Measurements from ENCODE around the gene PARP8. TPM values are rescaled to one million over a fixed set of nuclear protein-coding genes. Genes with fewer than 3 reads are reported as not detected.

Gene PARP8
- total RNA-seq, 2 experiments from 2014 or later: 36.8 to 39.2 TPM

DNA sequence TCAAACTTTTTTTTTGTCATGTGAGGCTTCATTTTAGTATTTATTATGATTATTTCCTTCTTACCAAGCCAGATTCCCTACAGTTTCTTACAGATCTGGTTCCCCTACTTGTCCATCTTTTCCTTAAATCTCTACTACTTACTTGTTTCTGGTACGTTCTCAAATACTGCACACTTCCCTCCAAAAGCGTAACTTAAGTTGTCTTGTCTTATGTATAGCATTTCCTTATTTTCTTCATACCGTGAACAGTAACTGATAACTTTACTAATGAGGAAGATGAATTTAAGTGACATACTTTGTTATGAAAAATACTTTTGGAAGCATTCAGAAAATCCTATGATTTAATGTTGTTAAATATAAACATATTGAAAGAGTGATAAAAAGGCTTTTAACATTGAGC, 67.3 kb downstream of the PARP8 start:
- Histone ChIP-seq H4K20me1 (ENCODE audit: insufficient read depth, low read length) (no peaks in the 10 kb centered on the region), H3K4me3 (ENCODE audit: low read depth, low read length, poor library complexity, severe bottlenecking) (no peak overlapping the region), H3K4me2 (ENCODE audit: low read length) (no peak overlapping the region), H3K79me2 (ENCODE audit: insufficient read depth, low read depth, low read length) (peaks cover 24% of the 10 kb centered on the region), H2AFZ (ENCODE audit: low read length) (no peak overlapping the region), H3K4me1 (ENCODE audit: insufficient read depth, low read length, poor library complexity, severe bottlenecking) (no peaks in the 10 kb centered on the region), H3K27ac (ENCODE audit: low read depth, low read length, poor library complexity, severe bottlenecking) (no peak overlapping the region), H3K9me2 (ENCODE audit: insufficient read depth, low read length) (no peaks in the 10 kb centered on the region), H3K9me3 (ENCODE audit: low read length) (0 out of 2 replicates have a peak, but pooled peaks cover 12% of the 10 kb centered on the region), H3K36me3 (ENCODE audit: insufficient read depth, low read length) (no peaks in the 10 kb centered on the region)
- ChIA-PET CTCF (ENCODE audit: unreplicated experiment) (interaction anchor here (1.0 kb wide), 1 partner anchor 9 kb away, joined by 3 read pairs; no protein-coding TSS in a partner anchor), POLR2A (interaction anchor here (0.7 to 1.8 kb wide), 3 partner anchors 8 to 1203 kb away, joined by 3 to 4 read pairs (median 4); no protein-coding TSS in a partner anchor)
- TF ChIP-seq, protein P1, sequence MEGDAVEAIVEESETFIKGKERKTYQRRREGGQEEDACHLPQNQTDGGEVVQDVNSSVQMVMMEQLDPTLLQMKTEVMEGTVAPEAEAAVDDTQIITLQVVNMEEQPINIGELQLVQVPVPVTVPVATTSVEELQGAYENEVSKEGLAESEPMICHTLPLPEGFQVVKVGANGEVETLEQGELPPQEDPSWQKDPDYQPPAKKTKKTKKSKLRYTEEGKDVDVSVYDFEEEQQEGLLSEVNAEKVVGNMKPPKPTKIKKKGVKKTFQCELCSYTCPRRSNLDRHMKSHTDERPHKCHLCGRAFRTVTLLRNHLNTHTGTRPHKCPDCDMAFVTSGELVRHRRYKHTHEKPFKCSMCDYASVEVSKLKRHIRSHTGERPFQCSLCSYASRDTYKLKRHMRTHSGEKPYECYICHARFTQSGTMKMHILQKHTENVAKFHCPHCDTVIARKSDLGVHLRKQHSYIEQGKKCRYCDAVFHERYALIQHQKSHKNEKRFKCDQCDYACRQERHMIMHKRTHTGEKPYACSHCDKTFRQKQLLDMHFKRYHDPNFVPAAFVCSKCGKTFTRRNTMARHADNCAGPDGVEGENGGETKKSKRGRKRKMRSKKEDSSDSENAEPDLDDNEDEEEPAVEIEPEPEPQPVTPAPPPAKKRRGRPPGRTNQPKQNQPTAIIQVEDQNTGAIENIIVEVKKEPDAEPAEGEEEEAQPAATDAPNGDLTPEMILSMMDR (conservative IDR thresholded peaks at IDR 0.05; ENCODE audit: low read length): no peak
- TF ChIP-seq EZH2phosphoT487 (IDR thresholded peaks at IDR 0.05; ENCODE audit: borderline replicate concordance, low read depth, low read length): no peak
- no peak for DNase-seq (ENCODE audit: low spot score)
- no TSS peak for BruUV-seq (replicated peaks)
- intact Hi-C loops (cut with micrococcal nuclease; ENCODE audit: unreplicated experiment): no loop called here

DNA sequence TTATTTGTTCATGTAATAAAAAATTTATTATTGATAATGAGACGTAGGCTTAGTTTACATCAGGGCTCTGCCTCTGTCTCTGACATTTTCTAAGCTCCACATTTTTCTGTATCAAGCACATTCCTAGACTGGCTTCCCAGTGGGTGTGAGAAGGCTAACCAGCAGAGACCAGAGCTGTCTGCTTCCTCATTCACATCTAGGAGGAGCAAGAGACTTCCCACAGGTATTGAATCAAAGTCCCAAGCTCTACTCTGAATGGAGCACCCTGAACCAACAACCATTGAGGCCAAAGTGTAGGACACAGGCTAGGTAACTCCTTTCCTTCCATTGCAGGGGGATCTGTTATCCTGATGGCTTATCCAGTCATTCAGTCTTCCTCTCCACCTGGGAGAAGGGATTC, 72.4 kb downstream of the PARP8 start:
- Histone ChIP-seq H3K9me3 (ENCODE audit: low read length) (no peaks in the 10 kb centered on the region), H4K20me1 (ENCODE audit: insufficient read depth, low read length) (no peaks in the 10 kb centered on the region), H3K4me3 (ENCODE audit: low read depth, low read length, poor library complexity, severe bottlenecking) (no peak overlapping the region), H3K4me2 (ENCODE audit: low read length) (no peak overlapping the region), H3K9me2 (ENCODE audit: insufficient read depth, low read length) (no peaks in the 10 kb centered on the region), H2AFZ (ENCODE audit: low read length) (no peak overlapping the region), H3K27ac (ENCODE audit: low read depth, low read length, poor library complexity, severe bottlenecking) (no peak overlapping the region), H3K36me3 (ENCODE audit: insufficient read depth, low read length) (no peaks in the 10 kb centered on the region; the same call in 1 of the 2 replicates), H3K4me1 (ENCODE audit: insufficient read depth, low read length, poor library complexity, severe bottlenecking) (peaks cover 2% of the 10 kb centered on the region), H3K79me2 (ENCODE audit: insufficient read depth, low read depth, low read length) (peaks cover 7% of the 10 kb centered on the region; the same call in 1 of the 2 replicates)
- intact Hi-C loops (cut with micrococcal nuclease; ENCODE audit: unreplicated experiment): no loop called here
- DNase-seq (ENCODE audit: low spot score): no peak
- no peak for TF ChIP-seq EZH2phosphoT487 (IDR thresholded peaks at IDR 0.05; ENCODE audit: borderline replicate concordance, low read depth, low read length)
- TF ChIP-seq, protein P1 (conservative IDR thresholded peaks at IDR 0.05; ENCODE audit: low read length): no peak
- ChIA-PET CTCF (ENCODE audit: unreplicated experiment) (no interaction called here), POLR2A (interaction anchor here (0.8 to 1.8 kb wide), 10 partner anchors 9 to 210 kb away, joined by 3 to 6 read pairs (median 3); no protein-coding TSS in a partner anchor)
- no TSS peak for BruUV-seq (replicated peaks)

DNA sequence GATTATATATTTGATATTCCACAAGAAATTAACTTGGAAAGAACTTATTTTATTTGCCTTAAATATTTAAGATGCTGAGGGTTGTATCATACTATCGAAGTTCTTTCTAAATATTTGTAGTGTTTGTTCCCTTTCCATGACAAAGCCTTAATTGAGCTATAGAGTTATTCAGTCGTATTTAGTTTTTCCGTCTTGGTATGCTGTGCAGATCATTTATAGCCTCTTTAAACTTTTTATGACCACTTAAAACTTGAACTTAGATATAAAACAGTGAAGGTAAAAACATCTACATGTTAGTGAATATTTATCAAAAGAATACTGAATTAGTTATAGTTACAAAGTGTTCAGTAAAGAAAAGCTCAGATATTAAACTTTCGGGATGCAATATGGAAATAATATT, 74.4 kb downstream of the PARP8 start:
- H2AFZ ChIP-seq (ENCODE audit: low read length): no peak overlapping the region
- H3K4me3 ChIP-seq (ENCODE audit: low read depth, low read length, poor library complexity, severe bottlenecking): no peak overlapping the region
- no TSS peak for BruUV-seq (replicated peaks)
- no peaks in the 10 kb centered on the region for H3K9me3 ChIP-seq (ENCODE audit: low read length)
- no peak for DNase-seq (ENCODE audit: low spot score)
- no peak overlapping the region for H3K4me2 ChIP-seq (ENCODE audit: low read length)
- peaks cover 12% of the 10 kb centered on the region; the same call in 1 of the 2 replicates for H3K79me2 ChIP-seq (ENCODE audit: insufficient read depth, low read depth, low read length)
- no peaks in the 10 kb centered on the region; the same call in 1 of the 2 replicates for H3K36me3 ChIP-seq (ENCODE audit: insufficient read depth, low read length)
- POLR2A ChIA-PET: interaction anchor here (0.6 to 2.3 kb wide), 3 partner anchors 14 to 640 kb away, joined by 5 to 11 read pairs (median 7); no protein-coding TSS in a partner anchor
- H4K20me1 ChIP-seq (ENCODE audit: insufficient read depth, low read length): no peaks in the 10 kb centered on the region
- TF ChIP-seq, protein P1 (conservative IDR thresholded peaks at IDR 0.05; ENCODE audit: low read length): no peak
- no peak for TF ChIP-seq EZH2phosphoT487 (IDR thresholded peaks at IDR 0.05; ENCODE audit: borderline replicate concordance, low read depth, low read length)
- peaks cover 19% of the 10 kb centered on the region for H3K4me1 ChIP-seq (ENCODE audit: insufficient read depth, low read length, poor library complexity, severe bottlenecking)
- no peaks in the 10 kb centered on the region for H3K9me2 ChIP-seq (ENCODE audit: insufficient read depth, low read length)
- CTCF ChIA-PET (ENCODE audit: unreplicated experiment): no interaction called here
- intact Hi-C loops (cut with micrococcal nuclease; ENCODE audit: unreplicated experiment): no loop called here
- no peak overlapping the region for H3K27ac ChIP-seq (ENCODE audit: low read depth, low read length, poor library complexity, severe bottlenecking)

Measured in OCI-LY7 (cell line).